ENCODE measurements around the gene ATG16L2. TPM values are rescaled to one million over a fixed set of nuclear protein-coding genes. Genes with fewer than 3 reads are reported as not detected.
A peak's percentile ranks its signal among the peaks of the same experiment; 100 is the strongest.

ATG16L2 gene
- polyA plus RNA-seq, 1 donor (not counting 4 experiments of a cell fraction or from before 2014, with no cell fraction given): 9.9 TPM

- peak; percentile 73 for FAIRE-seq
- H4K20me1 ChIP-seq (ENCODE audit: control insufficient read depth, extremely low read depth, insufficient read depth, low read length): no peaks in the 10 kb centered on the region
- DNase-seq (ENCODE audit: low read depth, low spot score): no peak
- H3K4me2 ChIP-seq (ENCODE audit: control insufficient read depth, extremely low read depth, insufficient read depth, low read depth, low read length): peak overlapping the region; percentile 51
- no peak overlapping the region for H2AFZ ChIP-seq (ENCODE audit: control insufficient read depth, low read length)
- no peaks in the 10 kb centered on the region for H3K9me3 ChIP-seq (ENCODE audit: control insufficient read depth, low read depth, low read length)
- no peak overlapping the region for H3K4me3 ChIP-seq (ENCODE audit: control insufficient read depth in 2 of 3, extremely low read depth in 1 of 3, insufficient read depth in 2 of 3, low read depth in 1 of 3, low read length in 3 of 3)
- peak overlapping the region; percentile 65 for H3K27ac ChIP-seq (ENCODE audit: control insufficient read depth, insufficient read depth, low read length)
- peaks cover 3% of the 10 kb centered on the region for H3K9me1 ChIP-seq (ENCODE audit: control insufficient read depth, extremely low read depth, insufficient read depth, low read length)
- H3K9ac ChIP-seq (ENCODE audit: control insufficient read depth, extremely low read depth, insufficient read depth, low read length): no peak overlapping the region
- H3K27me3 ChIP-seq (ENCODE audit: control insufficient read depth, extremely low read depth, insufficient read depth, low read length): no peaks in the 10 kb centered on the region
- TF ChIP-seq CTCF (optimal IDR thresholded peaks at IDR 0.05 in 1 of 3, IDR thresholded peaks at IDR 0.05 in 1 of 3, conservative IDR thresholded peaks at IDR 0.05 in 1 of 3; ENCODE audit: extremely low read depth in 1 of 3, insufficient read depth in 2 of 3, low read length in 3 of 3): no peak
- TF ChIP-seq EZH2 (IDR thresholded peaks at IDR 0.05; ENCODE audit: low read length): no peak
- peaks cover 0 to 5% of the 10 kb centered on the region in 2 experiments for H3K36me3 ChIP-seq (ENCODE audit: control insufficient read depth in 2 of 2, extremely low read depth in 1 of 2, insufficient read depth in 2 of 2, low read length in 2 of 2)
- no peaks in the 10 kb centered on the region for H3K79me2 ChIP-seq (ENCODE audit: control insufficient read depth, insufficient read depth, low read length)
- peaks cover 32% of the 10 kb centered on the region for H3K4me1 ChIP-seq (ENCODE audit: control insufficient read depth, extremely low read depth, insufficient read depth, low read length)
- dilution Hi-C loops (cut with MboI; ENCODE audit: extremely low pct_ligation_motif_present, low sequenced_read_pairs): no loop called here
Measured at GRCh38 chr11:72773696-72774095, 40.5 kb upstream of the ATG16L2 start.

- H2AFZ ChIP-seq (ENCODE audit: control insufficient read depth, low read length): no peak overlapping the region
- dilution Hi-C loops (cut with MboI; ENCODE audit: extremely low pct_ligation_motif_present, low sequenced_read_pairs): no loop called here
- H3K9me3 ChIP-seq (ENCODE audit: control insufficient read depth, low read depth, low read length): no peaks in the 10 kb centered on the region
- no peaks in the 10 kb centered on the region for H4K20me1 ChIP-seq (ENCODE audit: control insufficient read depth, extremely low read depth, insufficient read depth, low read length)
- H3K27me3 ChIP-seq (ENCODE audit: control insufficient read depth, extremely low read depth, insufficient read depth, low read length): no peaks in the 10 kb centered on the region
- no peak overlapping the region for H3K4me3 ChIP-seq (ENCODE audit: control insufficient read depth in 2 of 3, extremely low read depth in 1 of 3, insufficient read depth in 2 of 3, low read depth in 1 of 3, low read length in 3 of 3)
- H3K4me1 ChIP-seq (ENCODE audit: control insufficient read depth, extremely low read depth, insufficient read depth, low read length): peaks cover 32% of the 10 kb centered on the region
- H3K9me1 ChIP-seq (ENCODE audit: control insufficient read depth, extremely low read depth, insufficient read depth, low read length): peaks cover 3% of the 10 kb centered on the region
- FAIRE-seq (no peak), DNase-seq (ENCODE audit: low read depth, low spot score) (no peak)
- H3K4me2 ChIP-seq (ENCODE audit: control insufficient read depth, extremely low read depth, insufficient read depth, low read depth, low read length): no peak overlapping the region
- no peaks in the 10 kb centered on the region for H3K79me2 ChIP-seq (ENCODE audit: control insufficient read depth, insufficient read depth, low read length)
- H3K36me3 ChIP-seq (ENCODE audit: control insufficient read depth in 2 of 2, extremely low read depth in 1 of 2, insufficient read depth in 2 of 2, low read length in 2 of 2): peaks cover 0 to 5% of the 10 kb centered on the region in 2 experiments
- H3K9ac ChIP-seq (ENCODE audit: control insufficient read depth, extremely low read depth, insufficient read depth, low read length): no peak overlapping the region
- TF ChIP-seq CTCF (optimal IDR thresholded peaks at IDR 0.05 in 1 of 3, IDR thresholded peaks at IDR 0.05 in 1 of 3, conservative IDR thresholded peaks at IDR 0.05 in 1 of 3; ENCODE audit: extremely low read depth in 1 of 3, insufficient read depth in 2 of 3, low read length in 3 of 3): peak in 1 of 3 experiments; percentile 33
- no peak for TF ChIP-seq EZH2 (IDR thresholded peaks at IDR 0.05; ENCODE audit: low read length)
- H3K27ac ChIP-seq (ENCODE audit: control insufficient read depth, insufficient read depth, low read length): no peak overlapping the region
Measured at GRCh38 chr11:72774499-72774898, 39.7 kb upstream of the ATG16L2 start.

Measured in keratinocyte (primary cell).